Measurements from ENCODE around the gene OSER1. TPM values are rescaled to one million over a fixed set of nuclear protein-coding genes. Genes with fewer than 3 reads are reported as not detected.
A peak's percentile ranks its signal among the peaks of the same experiment; 100 is the strongest.

OSER1 gene
- total RNA-seq, 4 donors from 2014 or later: 37.6 to 55.3 (median 38.2) TPM

GRCh38 chr20:44183282-44183681, 27.3 kb downstream of the OSER1 start:
- H3K4me1 ChIP-seq: peaks cover 0 to 17% (median 2%) of the 10 kb centered on the region in 4 donors
- no peaks in the 10 kb centered on the region for H3K9me3 ChIP-seq
- no peaks in the 10 kb centered on the region for H3K36me3 ChIP-seq
- H3K27ac ChIP-seq: peak overlapping the region in 1 of 4 donors; percentile 81
- H3K27me3 ChIP-seq: no peaks in the 10 kb centered on the region
- no peak for DNase-seq
- peak overlapping the region in 1 of 4 donors; percentile 54 for H3K4me3 ChIP-seq
- TF ChIP-seq POLR2A (IDR thresholded peaks at IDR 0.05) (no peak), CTCF (IDR thresholded peaks at IDR 0.05) (no peak)

GRCh38 chr20:44182863-44183262, 27.7 kb downstream of the OSER1 start:
- no peak for DNase-seq
- Histone ChIP-seq H3K27ac (peak overlapping the region in 1 of 4 donors; percentile 81), H3K9me3 (no peaks in the 10 kb centered on the region), H3K27me3 (no peaks in the 10 kb centered on the region), H3K4me3 (peak overlapping the region in 1 of 4 donors; percentile 54), H3K4me1 (peaks cover 0 to 13% (median 2%) of the 10 kb centered on the region in 4 donors), H3K36me3 (no peaks in the 10 kb centered on the region)
- TF ChIP-seq CTCF (IDR thresholded peaks at IDR 0.05) (no peak), POLR2A (IDR thresholded peaks at IDR 0.05) (no peak)

GRCh38 chr20:44182135-44182765, 28.3 kb downstream of the OSER1 start:
- no peak for DNase-seq
- H3K36me3 ChIP-seq: no peaks in the 10 kb centered on the region
- no peak overlapping the region for H3K4me3 ChIP-seq
- no peak for TF ChIP-seq CTCF (IDR thresholded peaks at IDR 0.05)
- TF ChIP-seq POLR2A (IDR thresholded peaks at IDR 0.05): no peak
- H3K9me3 ChIP-seq: no peaks in the 10 kb centered on the region
- H3K27me3 ChIP-seq: no peaks in the 10 kb centered on the region
- H3K4me1 ChIP-seq: peaks cover 0 to 7% (median 2%) of the 10 kb centered on the region in 4 donors
- peak overlapping the region in 1 of 4 donors; percentile 81 for H3K27ac ChIP-seq

GRCh38 chr20:44181611-44182010, 29.0 kb downstream of the OSER1 start:
- no peak overlapping the region for H3K4me3 ChIP-seq

GRCh38 chr20:44180814-44181213, 29.8 kb downstream of the OSER1 start:
- TF ChIP-seq POLR2A (IDR thresholded peaks at IDR 0.05) (no peak), CTCF (IDR thresholded peaks at IDR 0.05) (no peak)
- peak overlapping the region in 2 of 4 donors; percentile 30 to 81 for H3K27ac ChIP-seq
- H3K4me3 ChIP-seq: no peak overlapping the region
- no peaks in the 10 kb centered on the region for H3K36me3 ChIP-seq
- H3K4me1 ChIP-seq: no peaks in the 10 kb centered on the region
- H3K9me3 ChIP-seq: no peaks in the 10 kb centered on the region
- DNase-seq: no peak
- no peaks in the 10 kb centered on the region for H3K27me3 ChIP-seq

More at GRCh38 chr20:44181611-44182010, 29.0 kb downstream of the OSER1 start:
- no peak for TF ChIP-seq CTCF (IDR thresholded peaks at IDR 0.05)
- TF ChIP-seq POLR2A (IDR thresholded peaks at IDR 0.05): no peak
- Histone ChIP-seq H3K36me3 (no peaks in the 10 kb centered on the region), H3K27me3 (no peaks in the 10 kb centered on the region), H3K4me1 (peaks cover 0 to under 1% (median under 1%) of the 10 kb centered on the region in 4 donors), H3K27ac (peak overlapping the region in 2 of 4 donors; percentile 30 to 81), H3K9me3 (no peaks in the 10 kb centered on the region)
- DNase-seq: no peak

Data from Peyer's patch (tissue), 4 donors.